GM18505 (cell line): ENCODE data around the gene SLC10A7.

ENCODE experiments used
- ATAC-seq: cut with Tn5 transposase; IDR thresholded peaks from one replicate; pipeline ENCODE4 v1.9.1; 2021; ENCODE audit not compliant: unreplicated experiment
- POLR2A ChIP-seq: IDR thresholded peaks from 4 replicates; pipeline ENCODE4 v1.6.1; 2011; ENCODE audit warnings: borderline replicate concordance; ENCODE audit not compliant: insufficient read depth, insufficient read length; ENCODE audit errors: extremely low read depth

SLC10A7 gene

GRCh38 chr4:146318894-146319293, 202.8 kb downstream of the SLC10A7 start:
- no peak for TF ChIP-seq POLR2A
- no peak for ATAC-seq

GRCh38 chr4:146317783-146318182, 204.0 kb downstream of the SLC10A7 start:
- no peak for TF ChIP-seq POLR2A
- ATAC-seq, result no peak

GRCh38 chr4:146315184-146315583, 206.6 kb downstream of the SLC10A7 start:
- TF ChIP-seq POLR2A, result no peak
- no peak for ATAC-seq

DNA sequence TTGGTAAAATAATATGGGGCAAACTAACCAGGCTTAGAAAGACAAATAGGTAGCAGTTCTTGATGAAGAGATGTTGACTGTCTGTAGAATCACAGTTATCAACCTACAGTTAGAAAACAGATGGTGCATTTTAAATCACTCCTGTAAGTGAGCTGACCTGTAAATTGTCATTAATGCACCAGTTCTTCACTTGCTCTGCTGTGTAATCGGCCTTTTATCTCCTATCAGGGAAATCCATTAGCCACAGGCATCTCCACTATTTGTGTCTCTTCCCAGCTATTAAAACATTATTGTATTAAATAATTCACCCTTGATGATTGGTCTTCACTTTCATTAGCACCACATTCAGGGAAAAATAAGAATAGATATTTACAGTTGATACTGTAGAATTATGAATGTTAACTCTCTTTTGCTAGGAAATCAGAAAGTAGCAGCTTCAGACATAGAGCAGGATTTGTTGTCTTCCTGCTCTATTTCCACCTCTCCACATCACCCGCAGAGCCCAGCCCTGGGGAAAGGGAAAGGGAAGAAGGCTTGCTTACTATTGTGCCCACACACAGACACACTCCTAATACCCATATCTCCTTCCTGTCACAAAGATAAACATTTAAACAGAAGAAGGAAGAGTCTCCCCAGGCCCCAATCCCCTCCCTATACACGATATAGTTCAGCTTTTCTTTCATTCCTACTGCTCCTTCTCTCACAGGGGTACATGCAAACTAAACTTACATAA, 210.3 kb downstream of the SLC10A7 start:
- ATAC-seq, result no peak
- TF ChIP-seq POLR2A, result no peak

GRCh38 chr4:146310319-146311021, 211.3 kb downstream of the SLC10A7 start:
- no peak for TF ChIP-seq POLR2A
- ATAC-seq, result peak; percentile 78

GRCh38 chr4:146308951-146309350, 212.8 kb downstream of the SLC10A7 start:
- no peak for TF ChIP-seq POLR2A
- no peak for ATAC-seq

DNA sequence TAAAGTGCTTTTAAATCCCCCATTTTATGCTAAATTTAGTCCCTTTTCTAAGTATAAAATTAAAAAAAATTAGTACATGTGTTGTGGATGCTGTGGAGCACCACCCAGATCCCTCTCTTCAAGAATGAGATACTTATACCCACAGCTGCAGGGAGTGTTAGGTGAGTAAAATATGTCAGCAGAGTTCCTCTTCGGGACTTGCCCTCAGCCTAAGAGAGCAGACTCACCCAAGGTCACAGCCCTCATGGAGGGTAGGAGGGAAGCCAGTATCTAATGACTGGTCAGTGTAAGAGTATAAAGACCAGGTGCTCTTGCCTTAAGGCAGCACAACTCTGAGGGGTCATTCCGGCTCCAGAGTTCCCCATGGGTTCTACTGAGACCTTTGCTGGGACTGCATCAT, 218.9 kb downstream of the SLC10A7 start:
- no peak for ATAC-seq
- no peak for TF ChIP-seq POLR2A

DNA sequence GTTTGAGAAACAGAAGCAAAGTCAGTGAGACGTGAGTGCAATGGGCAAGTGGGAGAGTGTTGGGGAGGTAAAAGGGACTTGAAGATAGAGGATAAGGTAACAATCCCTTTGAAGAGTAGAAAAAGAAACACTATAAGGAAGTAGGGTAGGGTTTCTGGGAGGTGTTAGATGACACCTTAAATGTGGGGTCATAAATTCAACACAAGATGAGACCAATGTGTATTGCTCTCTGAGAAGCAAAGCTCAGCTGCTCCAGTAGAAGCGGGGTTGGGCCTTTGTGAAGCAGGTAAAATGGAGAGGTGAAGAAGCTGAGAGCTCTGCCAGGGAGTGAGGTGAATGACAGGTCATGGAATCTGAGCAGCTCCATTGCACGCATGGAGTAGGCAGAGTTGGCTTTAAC, 222.1 kb downstream of the SLC10A7 start:
- no peak for ATAC-seq
- no peak for TF ChIP-seq POLR2A

- no peak for ATAC-seq
- no peak for TF ChIP-seq POLR2A
Observed at GRCh38 chr4:146294776-146295175, 227.0 kb downstream of the SLC10A7 start.

DNA sequence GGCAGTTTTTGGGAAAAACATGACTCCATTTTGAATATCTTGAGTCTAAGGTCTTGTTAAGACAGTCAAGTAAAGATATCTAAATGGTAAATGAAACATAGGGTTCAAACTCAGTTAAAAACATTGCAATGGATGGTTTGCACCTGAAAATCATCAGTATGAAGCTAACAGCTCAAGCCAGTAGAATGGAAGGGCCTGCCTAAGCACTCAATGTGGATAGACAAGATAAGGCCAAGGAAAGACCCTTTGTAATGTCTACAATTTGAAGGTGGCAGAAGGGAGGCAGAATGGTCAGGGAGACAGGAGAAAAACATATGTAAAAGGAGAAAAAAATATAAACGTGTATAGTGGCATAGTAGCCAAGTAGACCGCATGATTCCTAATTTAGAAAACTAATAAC, 229.2 kb downstream of the SLC10A7 start:
- no peak for TF ChIP-seq POLR2A
- no peak for ATAC-seq

DNA sequence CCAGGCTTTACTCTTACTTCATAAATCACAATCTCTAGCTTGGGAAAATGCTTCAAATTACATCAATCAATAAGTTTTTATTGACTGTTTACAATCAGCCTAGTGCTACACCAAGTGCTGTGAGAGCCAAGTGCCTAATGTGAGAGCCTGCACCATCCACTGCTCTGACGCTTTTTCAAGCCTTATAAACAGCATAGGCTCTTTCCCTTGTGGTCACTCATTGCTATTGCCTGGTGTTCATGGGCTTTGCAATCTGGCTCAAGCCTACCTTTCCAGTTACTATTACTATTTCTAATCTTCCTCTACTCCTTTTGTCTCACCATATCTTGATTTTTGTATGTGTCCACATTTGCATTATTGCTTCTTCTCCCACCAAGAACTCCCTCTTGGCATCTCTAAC, 230.4 kb downstream of the SLC10A7 start:
- ATAC-seq, result no peak
- TF ChIP-seq POLR2A, result no peak

DNA sequence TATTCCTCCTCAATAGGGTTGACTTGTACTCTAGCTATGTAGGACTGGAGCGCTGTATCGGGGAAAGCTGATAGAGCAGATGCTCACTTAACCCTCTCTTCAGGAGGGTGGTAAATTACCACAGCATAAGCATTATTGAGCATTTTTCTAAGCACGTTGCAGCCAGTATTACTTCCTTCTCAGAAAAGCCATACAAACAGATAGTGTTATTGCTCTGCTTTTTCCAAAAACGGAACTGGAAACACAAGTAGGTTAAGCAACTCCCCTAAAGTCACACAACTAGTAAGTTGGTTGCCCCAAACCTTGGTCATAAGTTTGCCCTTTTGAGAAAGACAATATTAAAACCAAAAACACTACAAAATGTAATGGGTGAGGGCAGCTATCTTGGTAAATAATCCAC, 233.5 kb downstream of the SLC10A7 start:
- no peak for ATAC-seq
- no peak for TF ChIP-seq POLR2A

- ATAC-seq, result no peak
- TF ChIP-seq POLR2A, result no peak
Observed at GRCh38 chr4:146285037-146285436, 236.7 kb downstream of the SLC10A7 start.
